GM21529 (cell line): ENCODE results near the gene TWF2.
A peak's percentile ranks its signal among the peaks of the same experiment; 100 is the strongest.

Source experiments
- ATAC-seq: cut with Tn5 transposase; IDR thresholded peaks from one replicate; pipeline ENCODE4 v1.9.1; 2021; ENCODE audit not compliant: unreplicated experiment

TWF2 gene

GRCh38 chr3:52204337-52205073 is 34.5 kb downstream of the TWF2 start:
- ATAC-seq: no peak

GRCh38 chr3:52203701-52204100 is 35.3 kb downstream of the TWF2 start:
- ATAC-seq: no peak

GRCh38 chr3:52202384-52203077 is 36.4 kb downstream of the TWF2 start:
- ATAC-seq: no peak

GRCh38 chr3:52200981-52201679 is 37.8 kb downstream of the TWF2 start:
- ATAC-seq: no peak

- ATAC-seq: no peak
Observed at GRCh38 chr3:52198643-52199608, 40.0 kb downstream of the TWF2 start.

GRCh38 chr3:52197842-52198625 is 40.9 kb downstream of the TWF2 start, which contains the start of gene ALAS1:
Gene ALAS1 (plus strand): TSS chr3:52198160. CDS start chr3:52199242, 1,082 bp downstream.
- peak; percentile 81 for ATAC-seq

- ATAC-seq: no peak
Observed at GRCh38 chr3:52197499-52197841, 41.5 kb downstream of the TWF2 start.

- ATAC-seq: no peak
Observed at GRCh38 chr3:52196977-52197376, 42.0 kb downstream of the TWF2 start.

GRCh38 chr3:52195823-52196331 is 43.1 kb downstream of the TWF2 start:
- no peak for ATAC-seq

GRCh38 chr3:52195291-52195597 is 43.7 kb downstream of the TWF2 start:
- ATAC-seq: no peak

GRCh38 chr3:52194485-52195290 is 44.3 kb downstream of the TWF2 start:
- no peak for ATAC-seq

GRCh38 chr3:52193065-52193464 is 45.9 kb downstream of the TWF2 start:
- ATAC-seq: no peak

- no peak for ATAC-seq
Observed at GRCh38 chr3:52191663-52192062, 47.3 kb downstream of the TWF2 start.

GRCh38 chr3:52190294-52191074 is 48.5 kb downstream of the TWF2 start:
- ATAC-seq: no peak

- ATAC-seq: no peak
Observed at GRCh38 chr3:52188556-52188955, 50.4 kb downstream of the TWF2 start.

- no peak for ATAC-seq
Observed at GRCh38 chr3:52186729-52187128, 52.2 kb downstream of the TWF2 start.

GRCh38 chr3:52185837-52186236 is 53.1 kb downstream of the TWF2 start:
- no peak for ATAC-seq

- no peak for ATAC-seq
Observed at GRCh38 chr3:52185311-52185710, 53.6 kb downstream of the TWF2 start.
